H1 (cell line): ENCODE measurements around the gene GRID1. TPM values are rescaled to one million over a fixed set of nuclear protein-coding genes. Genes with fewer than 3 reads are reported as not detected.

Experiments used
- CTCF ChIA-PET: fragments of 300-600 bp; sonication (Branson Sonifier 250); formaldehyde crosslinking; loops from one replicate; lab custom pipeline; 2021; ENCODE audit not compliant: partially characterized antibody; lab: Charles Lee
- POLR2A ChIA-PET: fragments of 300-600 bp; sonication (Branson Sonifier 250); formaldehyde crosslinking; loops from one replicate; lab custom pipeline; 2021; ENCODE audit warnings: inconsistent platforms; ENCODE audit not compliant: partially characterized antibody; lab: Charles Lee
- DNase-seq, 2 experiments: peaks; one replicate each; pipeline versions ENCODE4 v3.0.0 to v3.0.0-alpha.2; 2010 to 2022; ENCODE audit warnings: low spot score in 2 of 2, low read depth in 1 of 2, mixed read lengths in 1 of 2
- FAIRE-seq: peaks from 2 replicates; lab custom pipeline; 2011; peaks lifted over from hg19 to GRCh38; lab: Jason Lieb, UNC
- H2AFZ ChIP-seq: 2 replicates; pipeline ENCODE4 v1.8.1; 2012; ENCODE audit warnings: low read length, inconsistent platforms
- H2AK5ac ChIP-seq: 2 replicates; pipeline ENCODE4 v1.6.1; 2013; ENCODE audit warnings: low read depth, low read length
- H2BK120ac ChIP-seq: replicated peaks from 2 replicates; pipeline ENCODE3; 2013; ENCODE audit warnings: low read depth, low read length, inconsistent platforms
- H2BK12ac ChIP-seq: 2 replicates; pipeline ENCODE4 v1.6.1; 2013; ENCODE audit warnings: low read depth, low read length
- H2BK15ac ChIP-seq: 2 replicates; pipeline ENCODE4 v1.6.1; 2013; ENCODE audit warnings: low read length
- H2BK20ac ChIP-seq: 2 replicates; pipeline ENCODE4 v1.6.1; 2013; ENCODE audit warnings: low read length
- H2BK5ac ChIP-seq: 2 replicates; pipeline ENCODE4 v1.6.1; 2013; ENCODE audit warnings: low read depth, low read length
- H3K14ac ChIP-seq: 2 replicates; pipeline ENCODE4 v1.6.1; 2013; ENCODE audit warnings: inconsistent platforms; ENCODE audit not compliant: insufficient read length
- H3K18ac ChIP-seq: 2 replicates; pipeline ENCODE4 v1.6.1; 2013; ENCODE audit warnings: low read length; ENCODE audit errors: extremely low read depth
- H3K23ac ChIP-seq: 2 replicates; pipeline ENCODE4 v1.6.1; 2013; ENCODE audit warnings: inconsistent platforms; ENCODE audit not compliant: insufficient read length
- H3K23me2 ChIP-seq: 2 replicates; pipeline ENCODE4 v1.6.1; 2013; ENCODE audit warnings: low read depth, low read length
- H3K27ac ChIP-seq: 2 replicates; pipeline ENCODE4 v1.6.1; 2011; ENCODE audit warnings: low read depth, low read length, inconsistent platforms
- H3K27me3 ChIP-seq, 4 experiments: replicated peaks in 1 of 4; 1 replicate in 1 of 4; 2 replicates in 3 of 4; pipeline versions ENCODE4 v1.6.1 to v1.8.1; 2011 to 2013; ENCODE audit warnings: low read length in 3 of 4, mild to moderate bottlenecking in 3 of 4, inconsistent platforms in 2 of 4, mixed read lengths in 2 of 4, moderate library complexity in 1 of 4; ENCODE audit not compliant: control insufficient read depth in 3 of 4, insufficient read depth in 3 of 4; ENCODE audit errors: extremely low read depth in 1 of 4
- H3K36me3 ChIP-seq, 4 experiments: 2 replicates each; pipeline versions ENCODE4 v1.6.1 to v1.8.1; 2011 to 2013; ENCODE audit warnings: mild to moderate bottlenecking in 4 of 4, low read length in 3 of 4, moderate library complexity in 2 of 4, control low read depth in 1 of 4, inconsistent platforms in 1 of 4; ENCODE audit not compliant: insufficient read depth in 4 of 4, control insufficient read depth in 2 of 4
- H3K4ac ChIP-seq: replicated peaks from 2 replicates; pipeline ENCODE3; 2013; ENCODE audit warnings: low read length, low read depth, mixed read lengths, inconsistent platforms; ENCODE audit not compliant: insufficient read length
- H3K4me1 ChIP-seq, 4 experiments: replicated peaks in 1 of 4; 1 replicate in 1 of 4; 2 replicates in 3 of 4; pipeline versions ENCODE4 v1.6.1 to v1.8.1; 2011 to 2013; ENCODE audit warnings: low read length in 3 of 4, inconsistent platforms in 2 of 4, mixed read lengths in 1 of 4; ENCODE audit not compliant: insufficient read depth in 4 of 4, control insufficient read depth in 3 of 4
- H3K4me2 ChIP-seq, 2 experiments: 2 replicates each; pipeline versions ENCODE4 v1.6.1 to v1.8.1; 2011 to 2013; ENCODE audit warnings: low read depth in 2 of 2, low read length in 2 of 2, control low read depth in 1 of 2, inconsistent platforms in 1 of 2, mild to moderate bottlenecking in 1 of 2; ENCODE audit not compliant: insufficient read depth in 1 of 2
- H3K4me3 ChIP-seq, 4 experiments: fragments of 200-600, 300-600 bp in 1 of 4; sonication (generic), shearing (Covaris generic), sonication (Bioruptor Twin) in 1 of 4; 2 replicates each; pipeline versions ENCODE4 v1.5.1 to v1.8.1; 2011 to 2016; ENCODE audit warnings: low read length in 4 of 4, low read depth in 3 of 4, control low read depth in 2 of 4, inconsistent platforms in 2 of 4, mild to moderate bottlenecking in 2 of 4, mixed read lengths in 1 of 4, moderate library complexity in 1 of 4; ENCODE audit not compliant: insufficient read depth in 2 of 4; ENCODE audit errors: extremely low read depth in 1 of 4
- H3K56ac ChIP-seq: replicated peaks from 2 replicates; pipeline ENCODE3; 2013; ENCODE audit warnings: low read depth, mild to moderate bottlenecking, mixed read lengths, low read length, inconsistent platforms; ENCODE audit not compliant: insufficient read length
- H3K79me1 ChIP-seq: 2 replicates; pipeline ENCODE4 v1.6.1; 2013; ENCODE audit warnings: low read depth, low read length, control low read depth
- H3K79me2 ChIP-seq, 2 experiments: 2 replicates each; pipeline versions ENCODE4 v1.6.1 to v1.8.1; 2012 to 2013; ENCODE audit warnings: low read length in 2 of 2, mild to moderate bottlenecking in 2 of 2, inconsistent platforms in 1 of 2; ENCODE audit not compliant: insufficient read depth in 2 of 2, control insufficient read depth in 1 of 2
- H3K9ac ChIP-seq, 4 experiments: replicated peaks in 1 of 4; 1 replicate in 1 of 4; 2 replicates in 3 of 4; pipeline versions ENCODE4 v1.6.1 to v1.8.1; 2011 to 2013; ENCODE audit warnings: low read depth in 3 of 4, low read length in 3 of 4, control low read depth in 2 of 4, mild to moderate bottlenecking in 2 of 4, moderate library complexity in 2 of 4, inconsistent platforms in 1 of 4; ENCODE audit errors: extremely low read depth in 1 of 4
- H3K9me3 ChIP-seq, 2 experiments: 2 replicates each; pipeline versions ENCODE4 v1.6.1 to v1.8.1; 2012 to 2013; ENCODE audit warnings: mild to moderate bottlenecking in 2 of 2, moderate library complexity in 2 of 2, control low read depth in 1 of 2, inconsistent platforms in 1 of 2, low read depth in 1 of 2, low read length in 1 of 2, mixed read lengths in 1 of 2; ENCODE audit not compliant: insufficient read depth in 2 of 2
- H4K20me1 ChIP-seq, 2 experiments: replicated peaks in 1 of 2; 2 replicates each; pipeline versions ENCODE3 to v1.8.1; 2011 to 2013; ENCODE audit warnings: inconsistent platforms in 2 of 2, low read length in 2 of 2, mild to moderate bottlenecking in 1 of 2; ENCODE audit not compliant: insufficient read depth in 2 of 2, control insufficient read depth in 1 of 2
- H4K5ac ChIP-seq: 2 replicates; pipeline ENCODE4 v1.6.1; 2013; ENCODE audit warnings: low read length, low read depth, mixed read lengths, inconsistent platforms; ENCODE audit not compliant: insufficient read length
- H4K8ac ChIP-seq: 2 replicates; pipeline ENCODE4 v1.8.0; 2013; ENCODE audit warnings: mild to moderate bottlenecking, moderate library complexity, low read length, inconsistent platforms; ENCODE audit not compliant: insufficient read depth; ENCODE audit errors: extremely low read depth
- H4K91ac ChIP-seq: replicated peaks from 2 replicates; pipeline ENCODE3; 2013; ENCODE audit warnings: low read length, mixed read lengths, inconsistent platforms; ENCODE audit not compliant: insufficient read length
- BRCA1 ChIP-seq: IDR thresholded peaks from 2 replicates; pipeline ENCODE4 v1.6.1; 2012; ENCODE audit warnings: low read depth, low read length, improper control_type of control experiment
- EGR1 ChIP-seq: IDR thresholded peaks from 2 replicates; pipeline ENCODE4 v1.6.1; 2011; ENCODE audit warnings: low read depth, low read length, borderline replicate concordance
- KDM4A ChIP-seq: IDR thresholded peaks from one replicate; pipeline ENCODE4 v1.7.1; 2012; ENCODE audit warnings: low read depth, mild to moderate bottlenecking, moderate library complexity, low read length, inconsistent platforms; ENCODE audit not compliant: severe bottlenecking
- KDM5A ChIP-seq: fragments of 200-600 bp; IDR thresholded peaks from 2 replicates; pipeline ENCODE4 v1.7.1; 2012; ENCODE audit warnings: mild to moderate bottlenecking, low read length, inconsistent platforms, mixed read lengths
- SIRT6 ChIP-seq: IDR thresholded peaks from one replicate; pipeline ENCODE4 v1.7.1; 2012; ENCODE audit warnings: low read length, inconsistent platforms
- TBP ChIP-seq: IDR thresholded peaks from 2 replicates; pipeline ENCODE4 v1.6.1; 2011; ENCODE audit warnings: low read depth, low read length, improper control_type of control experiment
- YY1 ChIP-seq: IDR thresholded peaks from 2 replicates; pipeline ENCODE4 v1.6.1; 2011; ENCODE audit warnings: low read depth, mild to moderate bottlenecking, low read length
- WGBS, 2 experiments: shearing (Covaris generic) in 1 of 2; methylation state at CpG; one replicate each; pipeline versions ENCODE4 v1.1.6 to v1.1.7; 2013 to 2015; ENCODE audit warnings: low lambda C conversion rate in 2 of 2, mixed read lengths in 2 of 2, inconsistent platforms in 1 of 2, low coverage in 1 of 2, missing lambda C conversion rate in 1 of 2; ENCODE audit not compliant: insufficient replicate concordance in 2 of 2, insufficient coverage in 1 of 2, insufficient read length in 1 of 2; ENCODE audit errors: extremely low coverage in 1 of 2, missing lambda C conversion rate in 1 of 2; 5-methylcytosine and 5-hydroxymethylcytosine counted together
- polyA plus RNA-seq, 7 experiments: library from polyadenylated mRNA; depleted of rRNA in 3 of 7; stranded (reverse) in 5 of 7; unstranded in 2 of 7; fragments of >200 nt in 5 of 7; fragments of 200-250 nt in 2 of 7; gene quantifications; 1 replicate in 5 of 7; 2 replicates in 1 of 7; 4 replicates in 1 of 7; pipeline versions ENCODE4 v1.2.1 to v1.2.3, GENCODE V29; 2011 to 2013; ENCODE audit warnings: missing spikeins in 2 of 7, mixed read lengths in 2 of 7
- total RNA-seq: library from RNA; stranded (reverse); fragmentation: NEBNext Ultra II Directional; extraction: Animal tissue kit (Norgen Biotek cat#: 25700); gene quantifications from 2 replicates; pipeline ENCODE4 v1.2.1, GENCODE V29; 2021

The GRID1 gene
- total and polyA plus RNA-seq, 2 of the 8 experiments (the other 6 are each of a cell fraction or from before 2014, with no cell fraction given), result 0.22 to 0.30 TPM

- no peak overlapping the region for H3K14ac ChIP-seq
- POLR2A ChIA-PET, result no interaction called here
- 97% methylated on average over 6 of the region's 6 CpGs; no CpG with 5 or more reads in 1 of the 2 experiments for WGBS, 2 experiments
Measured at GRCh38 chr10:85641479-85642009, 725.1 kb downstream of the GRID1 start.

More at GRCh38 chr10:85641479-85642009, 725.1 kb downstream of the GRID1 start:
- Histone ChIP-seq H2BK5ac (no peak overlapping the region), H2BK120ac (no peak overlapping the region), H2BK15ac (no peak overlapping the region), H2AFZ (no peak overlapping the region), H3K9me3 (no peaks in the 10 kb centered on the region), H4K8ac (no peak overlapping the region), H3K4ac (no peak overlapping the region), H3K4me3 (no peak overlapping the region), H3K4me1 (no peaks in the 10 kb centered on the region), H3K9ac (no peak overlapping the region), H3K18ac (no peak overlapping the region), H3K56ac (no peak overlapping the region), H3K4me2 (no peak overlapping the region), H3K23me2 (no peaks in the 10 kb centered on the region), H3K36me3 (no peaks in the 10 kb centered on the region), H3K23ac (no peak overlapping the region), H3K27me3 (no peaks in the 10 kb centered on the region), H3K79me1 (no peaks in the 10 kb centered on the region), H3K79me2 (no peaks in the 10 kb centered on the region), H4K91ac (no peak overlapping the region), H4K5ac (no peak overlapping the region), H2AK5ac (no peak overlapping the region), H3K27ac (no peak overlapping the region), H4K20me1 (no peaks in the 10 kb centered on the region), H2BK12ac (no peak overlapping the region), H2BK20ac (no peak overlapping the region)
- DNase-seq (no peak), FAIRE-seq (no peak)
- TF ChIP-seq EGR1, result no peak
- no peak for TF ChIP-seq KDM5A
- TF ChIP-seq SIRT6, result no peak
- no peak for TF ChIP-seq BRCA1
- no peak for TF ChIP-seq TBP
- TF ChIP-seq KDM4A, result no peak
- no peak for TF ChIP-seq YY1
- CTCF ChIA-PET, result interaction anchor here (0.8 kb wide), 1 partner anchor 21 kb away, joined by 4 read pairs; no protein-coding TSS in a partner anchor
